ENCODE data around the gene DNTT.

- TF ChIP-seq POLR2AphosphoS5 (IDR thresholded peaks at IDR 0.05; ENCODE audit: low read depth) (no peak), EZH2 (IDR thresholded peaks at IDR 0.05; ENCODE audit: low read depth, unreplicated experiment) (no peak), CTCF (conservative IDR thresholded peaks at IDR 0.05; ENCODE audit: low read depth in 2 of 2) (no peak), REST (IDR thresholded peaks at IDR 0.05; ENCODE audit: unreplicated experiment) (no peak), CREB1 (CRISPR knock-in tag; IDR thresholded peaks at IDR 0.05; ENCODE audit: low read depth) (no peak), STAT1 (IDR thresholded peaks at IDR 0.05; ENCODE audit: unreplicated experiment) (no peak), ZNF331 (CRISPR knock-in tag; IDR thresholded peaks at IDR 0.05; ENCODE audit: low read depth) (no peak), EZH2phosphoT487 (IDR thresholded peaks at IDR 0.05; ENCODE audit: unreplicated experiment) (no peak), ETS1 (IDR thresholded peaks at IDR 0.05) (no peak), JUNB (IDR thresholded peaks at IDR 0.05; ENCODE audit: unreplicated experiment) (no peak), NANOG (IDR thresholded peaks at IDR 0.05; ENCODE audit: borderline replicate concordance) (no peak), ZNF114 (CRISPR knock-in tag; IDR thresholded peaks at IDR 0.05) (no peak)
These were observed 63.2 kb downstream of the DNTT start for GRCh38 chr10:96367470-96367869.

Data from GM23338 (cell line).